IMR-90 (cell line): ENCODE measurements around the gene CREBL2. TPM values are rescaled to one million over a fixed set of nuclear protein-coding genes. Genes with fewer than 3 reads are reported as not detected.
"Not testable (repeated sequence)": the region's sequence is repeated elsewhere in the genome, so short reads cannot be mapped to it uniquely, and the experiment has no call there.

ENCODE experiments used
- ATAC-seq: fragments of 200-7000 bp; cut with Tn5 transposase; 2 replicates; pipeline ENCODE4 v1.9.1; 2020; ENCODE audit warnings: low read depth, mild to moderate bottlenecking, moderate library complexity
- BruUV-seq: library from RNA; stranded (reverse); fragments of 400-500 nt; replicated peaks from 2 replicates; lab custom pipeline; 2021; lab: Mats Ljungman, UMichigan
- CTCF ChIA-PET: fragments of 300-600 bp; formaldehyde crosslinking; extraction: SDS; loops from one replicate; lab custom pipeline; 2021; ENCODE audit warnings: antibody characterized with exemption; lab: Yijun Ruan, JAX
- POLR2A ChIA-PET: fragments of 300-600 bp; sonication (Branson Sonifier 250); formaldehyde crosslinking; loops from one replicate; lab custom pipeline; 2022; ENCODE audit warnings: antibody characterized with exemption; ENCODE audit not compliant: unreplicated experiment; lab: Charles Lee
- DNase-seq: peaks from one replicate; pipeline ENCODE4 v3.0.0; 2013
- H2AFZ ChIP-seq: replicated peaks from 2 replicates; pipeline ENCODE3; 2013; ENCODE audit warnings: low read length, mild to moderate bottlenecking; ENCODE audit not compliant: poor library complexity
- H2AK5ac ChIP-seq: 2 replicates; pipeline ENCODE4 v1.6.1; 2013; ENCODE audit warnings: low read depth, low read length, inconsistent platforms
- H2AK9ac ChIP-seq: replicated peaks from 2 replicates; pipeline ENCODE3; 2013; ENCODE audit warnings: mild to moderate bottlenecking, low read depth, low read length, moderate library complexity; ENCODE audit not compliant: poor library complexity
- H2BK120ac ChIP-seq: 2 replicates; pipeline ENCODE4 v1.6.1; 2013; ENCODE audit warnings: low read depth, low read length, inconsistent platforms
- H2BK15ac ChIP-seq: 3 replicates; pipeline ENCODE4 v1.6.1; 2013; ENCODE audit warnings: low read depth, low read length, inconsistent platforms
- H2BK20ac ChIP-seq: 2 replicates; pipeline ENCODE4 v1.6.1; 2013; ENCODE audit warnings: low read depth, mild to moderate bottlenecking, inconsistent platforms, low read length, moderate library complexity
- H2BK5ac ChIP-seq: 2 replicates; pipeline ENCODE4 v1.6.1; 2013; ENCODE audit warnings: mild to moderate bottlenecking, low read depth, low read length, inconsistent platforms; ENCODE audit not compliant: poor library complexity, severe bottlenecking
- H3K14ac ChIP-seq: replicated peaks from 2 replicates; pipeline ENCODE4 v1.6.1; 2013; ENCODE audit warnings: low read depth, low read length, inconsistent platforms
- H3K18ac ChIP-seq: 2 replicates; pipeline ENCODE4 v1.6.1; 2013; ENCODE audit warnings: low read depth, low read length, control low read depth
- H3K23ac ChIP-seq: 2 replicates; pipeline ENCODE4 v1.6.1; 2013; ENCODE audit warnings: low read depth, low read length, inconsistent platforms
- H3K27ac ChIP-seq: 2 replicates; pipeline ENCODE4 v1.5.1; 2013; ENCODE audit warnings: mild to moderate bottlenecking, control low read depth, low read length; ENCODE audit not compliant: insufficient read depth
- H3K27me3 ChIP-seq: 2 replicates; pipeline ENCODE4 v1.6.1; 2013; ENCODE audit warnings: low read length; ENCODE audit not compliant: control insufficient read depth, insufficient read depth
- H3K36me3 ChIP-seq: 2 replicates; pipeline ENCODE4 v1.6.1; 2013; ENCODE audit warnings: low read length, mixed read lengths; ENCODE audit not compliant: control insufficient read depth, insufficient read depth
- H3K4ac ChIP-seq: 2 replicates; pipeline ENCODE4 v1.6.1; 2013; ENCODE audit warnings: low read depth, low read length, inconsistent platforms
- H3K4me1 ChIP-seq: 2 replicates; pipeline ENCODE4 v1.6.1; 2013; ENCODE audit warnings: low read length, mixed read lengths; ENCODE audit not compliant: control insufficient read depth, insufficient read depth
- H3K4me2 ChIP-seq: 2 replicates; pipeline ENCODE4 v1.6.1; 2013; ENCODE audit warnings: low read depth, mild to moderate bottlenecking, control low read depth, low read length, moderate library complexity
- H3K4me3 ChIP-seq: 2 replicates; pipeline ENCODE4 v1.5.1; 2013; ENCODE audit warnings: low read depth, mild to moderate bottlenecking, control low read depth, low read length, moderate library complexity; ENCODE audit not compliant: insufficient read depth
- H3K56ac ChIP-seq: 2 replicates; pipeline ENCODE4 v1.6.1; 2013; ENCODE audit warnings: low read length, inconsistent platforms; ENCODE audit not compliant: insufficient read depth; ENCODE audit errors: extremely low read depth
- H3K79me1 ChIP-seq, 2 experiments: 2 replicates each; pipeline ENCODE4 v1.6.1; 2013; ENCODE audit warnings: low read length in 2 of 2, inconsistent platforms in 1 of 2, low read depth in 1 of 2
- H3K9ac ChIP-seq: 2 replicates; pipeline ENCODE4 v1.6.1; 2013; ENCODE audit warnings: low read depth, low read length, control low read depth
- H3K9me1 ChIP-seq: 2 replicates; pipeline ENCODE4 v1.6.1; 2013; ENCODE audit warnings: low read length, inconsistent platforms; ENCODE audit not compliant: insufficient read depth
- H3K9me3 ChIP-seq: 2 replicates; pipeline ENCODE4 v1.6.1; 2013; ENCODE audit warnings: low read length; ENCODE audit not compliant: control insufficient read depth, insufficient read depth
- H4K20me1 ChIP-seq: 2 replicates; pipeline ENCODE4 v1.6.1; 2013; ENCODE audit warnings: low read length, inconsistent platforms; ENCODE audit not compliant: insufficient read depth
- H4K5ac ChIP-seq: 2 replicates; pipeline ENCODE4 v1.6.1; 2013; ENCODE audit warnings: mild to moderate bottlenecking, low read depth, low read length, control low read depth
- H4K8ac ChIP-seq, 2 experiments: 2 replicates each; pipeline ENCODE4 v1.6.1; 2013; ENCODE audit warnings: low read depth in 2 of 2, low read length in 2 of 2, control low read depth in 1 of 2, inconsistent platforms in 1 of 2
- H4K91ac ChIP-seq: 2 replicates; pipeline ENCODE4 v1.6.1; 2013; ENCODE audit warnings: low read depth, low read length, inconsistent platforms; ENCODE audit not compliant: insufficient read depth
- FOS ChIP-seq: fragments of 150-350 bp; IDR thresholded peaks from 2 replicates; pipeline ENCODE4 v1.6.1; 2016; ENCODE audit warnings: low read depth, low read length
- RCOR1 ChIP-seq: IDR thresholded peaks from 2 replicates; pipeline ENCODE4 v1.6.1; 2012; ENCODE audit warnings: mild to moderate bottlenecking, low read length, improper control_type of control experiment; ENCODE audit not compliant: insufficient replicate concordance
- WGBS, 2 experiments: methylation state at CpG; one replicate each; pipeline versions ENCODE4 v1.1.5 to v1.1.7; 2013; ENCODE audit warnings: missing lambda C conversion rate in 2 of 2; ENCODE audit not compliant: insufficient read length in 1 of 2; ENCODE audit errors: extremely low coverage in 2 of 2; 5-methylcytosine and 5-hydroxymethylcytosine counted together
- dilution Hi-C: fragments of 300-500 bp; cut with HindIII; formaldehyde crosslinking; loops from one replicate; pipeline ENCODE4 v1.14.3; 2018; ENCODE audit warnings: low sequenced_read_pairs; ENCODE audit not compliant: unreplicated experiment
- in situ Hi-C: fragments of 300-500 bp; cut with MboI; formaldehyde crosslinking; loops from 3 replicates; pipeline ENCODE4 v1.14.3; 2019; ENCODE audit warnings: low sequenced_read_pairs, inconsistent platforms, mixed read lengths
- intact Hi-C: fragments of 100-400 bp; cut with micrococcal nuclease; formaldehyde crosslinking; loops from 2 replicates; pipeline ENCODE4 v1.10.0; 2022
- polyA plus RNA-seq, 3 experiments: library from polyadenylated mRNA; depleted of rRNA; stranded (reverse); fragments of >200 nt; gene quantifications; 2 replicates each; pipeline ENCODE4 v1.2.3, GENCODE V29; 2012; ENCODE audit warnings: low replicate concordance in 1 of 3
- total RNA-seq: library from RNA; depleted of rRNA; stranded (reverse); fragments of >200 nt; gene quantifications from 2 replicates; pipeline ENCODE4 v1.2.3, GENCODE V29; 2012

Gene CREBL2
- total and polyA plus RNA-seq, 2 of the 4 experiments (the other 2 are of a cell fraction): 11.5 to 19.0 TPM

GRCh38 chr12:12645968-12646367, 34.3 kb downstream of the CREBL2 start:
- H4K5ac ChIP-seq, H4K20me1 ChIP-seq, H3K36me3 ChIP-seq, H3K9ac ChIP-seq, H2AK9ac ChIP-seq, H3K9me1 ChIP-seq, H3K23ac ChIP-seq, dilution Hi-C loops, BruUV-seq, H3K4me3 ChIP-seq, H3K27me3 ChIP-seq, H3K79me1 ChIP-seq, H3K4me1 ChIP-seq, H3K56ac ChIP-seq, POLR2A ChIA-PET, in situ Hi-C loops: not testable (repeated sequence)
- peak overlapping the region; percentile 48 for H3K27ac ChIP-seq
- H2BK5ac ChIP-seq: peak overlapping the region; percentile 69
- 0 out of 3 replicates have a peak overlapping the region, but pooled peaks have one; percentile 80 for H2BK15ac ChIP-seq
- peaks cover 17% of the 10 kb centered on the region for H3K9me3 ChIP-seq
- peak overlapping the region; percentile 89; the same call in 1 of the 2 replicates for H2AK5ac ChIP-seq
- no CpG with 5 or more reads among the region's 6 CpGs for WGBS, 2 experiments
- DNase-seq: peak; percentile 91
- H4K8ac ChIP-seq: peak overlapping the region in 1 of 2 experiments; percentile 58; a peak in 2 of 4 replicates
- H3K4ac ChIP-seq: peak overlapping the region; percentile 76; the same call in 1 of the 2 replicates
- peak overlapping the region; percentile 27 for H2AFZ ChIP-seq
- H4K91ac ChIP-seq: peak overlapping the region; percentile 40; the same call in 1 of the 2 replicates
- TF ChIP-seq RCOR1 (peak; percentile 80), FOS (peak; percentile 68)
- ATAC-seq: peak; percentile 98
- H3K4me2 ChIP-seq: peak overlapping the region; percentile 95
- H3K18ac ChIP-seq: peak overlapping the region; percentile 28; the same call in 1 of the 2 replicates
- intact Hi-C loops: loop anchor here (1.0 kb wide), 1 partner anchor 10 kb away; no protein-coding TSS in a partner anchor
- CTCF ChIA-PET: interaction anchor here (0.8 to 1.3 kb wide), 6 partner anchors 9 to 44 kb away, joined by 3 to 4 read pairs (median 4); no protein-coding TSS in a partner anchor
- H2BK120ac ChIP-seq: peak overlapping the region; percentile 69; the same call in 1 of the 2 replicates
- peak overlapping the region; percentile 89; the same call in 1 of the 2 replicates for H2BK20ac ChIP-seq
- H3K14ac ChIP-seq: peak overlapping the region; percentile 66; the same call in 1 of the 2 replicates
